Mesenteric fat pad (tissue), 1 donor: ENCODE data around the gene APCS. TPM values are rescaled to one million over a fixed set of nuclear protein-coding genes. Genes with fewer than 3 reads are reported as not detected.

ENCODE experiments used
- DNase-seq: peaks from one replicate; pipeline ENCODE4 v3.0.0-alpha.2; 2020; ENCODE audit warnings: low spot score
- long read RNA-seq: library from polyadenylated mRNA; unstranded; transcript quantifications from one replicate; pipeline ENCODE4 v2.0.0, GENCODE V29; 2020
- total RNA-seq: library from RNA; stranded (reverse); fragmentation: NEBNext Ultra II Directional; extraction: Animal tissue kit (Norgen Biotek cat#: 25700); gene quantifications from one replicate; pipeline ENCODE4 v1.2.1, GENCODE V29; 2021
- donor health status: DM: yes; HTN: yes; CAD: no.

Gene APCS, protein sequence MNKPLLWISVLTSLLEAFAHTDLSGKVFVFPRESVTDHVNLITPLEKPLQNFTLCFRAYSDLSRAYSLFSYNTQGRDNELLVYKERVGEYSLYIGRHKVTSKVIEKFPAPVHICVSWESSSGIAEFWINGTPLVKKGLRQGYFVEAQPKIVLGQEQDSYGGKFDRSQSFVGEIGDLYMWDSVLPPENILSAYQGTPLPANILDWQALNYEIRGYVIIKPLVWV
- not detected for total RNA-seq
- long read RNA-seq = 0 reads

DNA sequence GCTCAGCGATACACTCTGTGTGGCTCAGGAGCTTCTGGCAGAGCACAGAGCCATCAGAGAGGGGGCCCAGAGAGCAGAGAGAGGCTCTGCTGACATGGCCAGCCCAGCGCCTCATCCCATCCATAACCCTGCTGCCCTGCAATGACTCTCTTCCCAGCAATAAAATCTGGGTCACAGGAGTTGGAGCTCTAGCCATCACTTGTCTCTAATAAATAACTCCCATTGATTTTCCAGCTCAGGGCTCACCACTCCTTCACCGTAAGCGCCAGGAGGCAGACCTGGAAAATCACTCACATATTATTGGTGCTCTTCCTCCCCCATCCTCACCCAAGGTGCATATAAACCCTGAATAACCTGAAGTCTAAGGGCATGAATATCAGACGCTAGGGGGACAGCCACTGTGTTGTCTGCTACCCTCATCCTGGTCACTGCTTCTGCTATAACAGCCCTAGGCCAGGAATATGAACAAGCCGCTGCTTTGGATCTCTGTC lies at the start of gene APCS:
Gene APCS, plus strand, starts transcription at position 366 of the 491 bp plus-strand sequence. Its CDS starts 96 bp downstream, at position 462.
- DNase-seq = no peak

DNA sequence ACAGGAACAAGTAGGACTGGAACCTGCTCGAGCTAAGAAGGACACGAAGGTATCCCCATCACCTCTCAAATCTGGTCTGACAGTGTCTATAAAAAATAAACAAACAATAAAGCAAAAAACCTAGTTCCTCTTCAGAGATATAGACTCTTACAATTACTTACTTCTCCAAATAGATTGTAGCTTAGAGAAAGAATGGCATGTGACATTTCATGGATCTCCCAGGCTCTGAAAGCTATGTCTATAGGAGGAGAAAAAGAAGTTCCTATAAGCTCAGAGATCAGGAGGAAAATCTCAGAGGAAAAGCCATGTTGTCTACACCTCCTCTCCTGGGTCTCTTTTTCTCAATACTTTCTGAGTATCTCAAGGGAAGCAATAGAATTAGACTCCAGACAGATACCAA lies 39.5 kb upstream of the APCS start:
- no peak for DNase-seq

DNA sequence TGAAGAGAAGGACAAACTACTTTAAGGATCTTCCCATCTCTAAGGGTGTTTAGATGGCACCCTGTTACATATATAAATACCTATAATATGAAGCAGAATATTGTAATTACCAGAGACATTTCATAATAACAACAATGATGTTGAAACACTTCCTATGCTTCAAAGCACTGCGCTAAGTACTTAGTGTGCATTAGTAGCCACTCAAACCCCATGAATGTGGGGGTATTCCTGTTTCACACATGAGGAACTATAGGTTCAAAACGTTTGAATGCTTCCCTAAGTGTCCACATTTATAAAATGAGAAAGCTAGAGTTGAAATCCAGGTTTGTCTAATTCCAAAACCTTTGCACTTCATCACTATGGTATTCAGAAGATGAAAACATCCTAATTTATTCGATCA lies 33.4 kb upstream of the APCS start:
- no peak for DNase-seq

DNA sequence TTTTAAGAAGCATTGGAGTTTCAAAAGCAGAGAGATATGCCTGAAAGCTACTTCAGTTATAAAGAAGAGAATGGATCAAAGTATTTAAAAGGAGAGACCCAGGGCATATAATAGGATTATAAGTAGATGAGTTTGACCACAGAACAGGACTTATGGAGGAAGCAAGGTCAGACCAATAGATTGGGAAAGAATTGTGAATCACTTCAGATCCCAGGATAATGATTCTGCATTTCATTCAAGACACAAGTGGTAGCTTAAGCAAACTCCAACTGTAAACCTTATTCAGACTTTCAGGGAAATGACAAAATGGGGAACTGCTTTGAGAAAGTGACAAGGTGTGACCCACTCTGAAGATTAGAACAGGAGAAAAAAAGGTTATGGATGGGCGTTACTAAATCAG lies 32.9 kb upstream of the APCS start:
- DNase-seq = no peak

DNA sequence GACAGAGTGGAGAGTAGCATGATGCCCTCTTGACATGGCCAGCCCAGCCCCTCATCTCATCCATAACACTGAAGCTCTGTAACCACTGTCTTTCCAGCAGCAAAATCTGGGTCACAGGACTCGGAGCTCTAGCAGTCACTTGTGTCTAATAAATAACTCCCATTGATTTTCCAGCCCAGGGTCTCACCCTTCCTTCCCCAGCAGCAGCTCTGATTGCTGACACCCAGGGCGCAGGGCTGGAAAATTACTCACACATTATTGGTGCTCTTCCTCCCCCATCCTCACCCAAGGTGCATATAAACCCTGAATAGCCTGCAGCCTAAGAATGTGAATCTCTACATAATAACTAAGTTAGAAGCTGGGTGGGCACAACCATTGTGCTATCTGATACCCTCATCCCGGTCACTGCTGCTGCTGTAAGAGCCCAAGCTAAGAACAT lies 30.7 kb upstream of the APCS start:
- no peak for DNase-seq

DNA sequence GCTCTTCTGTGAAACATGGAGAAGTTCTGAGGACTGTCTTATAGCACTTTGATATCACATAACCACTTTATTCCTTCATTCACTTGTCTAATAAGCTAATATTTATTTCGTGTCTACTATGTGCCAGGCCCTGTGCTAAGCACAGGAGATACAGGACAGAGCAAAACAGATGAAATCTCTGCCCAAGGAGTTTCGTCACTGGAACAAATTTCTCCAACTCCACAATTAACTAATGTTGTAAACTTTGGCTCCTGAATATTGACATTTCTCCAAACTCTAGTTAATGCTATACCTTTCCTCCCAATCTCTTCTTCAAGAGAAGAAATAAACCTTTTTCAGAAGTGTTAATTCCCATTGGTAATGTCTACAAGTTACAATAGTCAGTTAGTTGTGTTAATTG lies 27.0 kb upstream of the APCS start:
- no peak for DNase-seq

DNA sequence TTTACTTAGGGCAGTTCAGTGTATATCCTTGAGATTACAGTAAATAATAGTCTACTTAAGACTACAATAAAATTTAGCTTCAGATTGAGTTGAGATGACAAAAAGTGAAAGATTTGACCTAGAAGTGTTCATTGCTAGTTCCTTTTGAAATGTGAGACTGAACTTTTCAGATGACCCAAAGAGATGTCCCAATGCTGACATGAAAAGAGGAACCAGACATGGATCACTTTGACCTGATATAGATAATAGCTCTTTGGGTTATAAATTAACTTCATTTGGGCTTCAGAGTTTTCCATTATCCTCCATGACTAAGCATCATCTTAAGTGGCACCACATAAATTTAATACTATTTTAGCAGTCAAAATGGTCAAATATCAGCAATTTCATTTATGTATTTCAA lies 26.1 kb upstream of the APCS start:
- no peak for DNase-seq

DNA sequence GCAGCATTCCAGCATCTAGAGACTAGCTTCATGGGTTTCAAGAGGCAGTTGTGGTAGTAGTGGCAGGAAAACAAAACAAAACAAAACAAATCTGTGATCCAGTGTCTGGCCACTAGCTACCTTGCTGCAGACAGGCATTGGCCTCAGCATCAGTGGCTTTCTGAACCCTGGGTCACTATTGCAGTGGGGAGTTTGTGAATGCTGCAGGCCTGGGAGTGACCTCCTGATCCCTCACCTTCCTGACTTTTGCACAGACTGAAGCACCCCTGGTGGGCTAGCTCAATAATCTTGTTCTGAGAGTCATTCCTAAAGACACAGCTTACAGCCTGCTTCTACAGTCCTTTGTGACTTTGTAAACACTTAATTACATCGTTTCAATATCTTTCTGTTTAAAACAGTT lies 24.9 kb upstream of the APCS start:
- no peak for DNase-seq

DNA sequence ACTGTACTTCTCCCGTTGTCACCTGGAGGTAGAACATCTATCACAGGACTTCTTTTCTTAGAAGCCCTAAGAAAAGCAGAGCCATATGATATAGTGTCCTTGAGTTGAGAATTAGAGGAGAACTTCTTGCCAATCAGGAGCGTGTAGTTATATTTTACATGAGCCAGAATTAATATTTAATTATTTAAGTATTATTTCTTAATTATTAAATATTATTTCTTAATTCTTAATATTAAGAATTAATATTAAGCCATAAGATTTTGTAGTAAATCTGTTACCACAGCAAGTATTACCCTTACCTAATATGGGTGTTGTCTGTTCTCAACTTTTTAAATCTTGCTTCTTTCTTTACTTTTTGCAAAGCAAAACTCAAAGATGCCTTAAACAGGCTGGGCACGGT lies 10.2 kb upstream of the APCS start:
- no peak for DNase-seq

DNA sequence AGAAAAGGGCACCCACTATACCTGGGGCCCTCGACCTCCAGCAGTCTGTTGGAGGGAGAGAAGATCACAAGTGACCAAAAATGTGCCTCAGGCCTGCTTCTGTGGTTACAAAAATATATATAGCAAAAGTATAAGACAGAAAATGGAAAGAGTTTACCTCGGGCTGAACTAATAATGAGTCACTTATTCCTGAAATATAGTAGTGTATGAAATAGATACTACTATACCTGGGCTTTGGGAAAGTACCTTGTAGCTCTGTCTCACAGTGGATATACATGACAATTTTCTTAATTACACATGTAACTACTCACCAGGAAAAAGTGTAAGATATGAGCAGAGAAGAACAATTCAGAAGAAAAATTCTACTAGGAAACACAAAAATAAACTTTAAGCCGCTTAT lies 7.3 kb upstream of the APCS start:
- DNase-seq = no peak

DNA sequence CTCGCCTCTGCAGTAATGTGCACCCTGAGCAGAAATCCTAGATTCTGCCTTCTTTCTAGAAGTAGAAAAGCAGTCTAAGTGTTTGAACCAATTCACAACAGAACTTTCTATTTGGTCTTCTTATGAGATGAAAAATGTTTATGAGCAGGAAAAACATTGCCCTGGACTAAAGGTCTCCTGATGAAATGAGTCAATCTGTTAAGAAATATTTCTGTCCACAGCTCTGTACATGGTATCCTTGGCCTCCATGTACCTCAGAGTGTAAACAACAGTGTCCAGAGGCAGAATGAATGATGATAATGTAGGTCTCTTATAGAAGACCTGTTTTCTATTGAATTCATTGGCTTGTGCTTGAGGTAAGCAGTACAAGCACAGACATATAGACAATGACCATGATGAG lies 6.2 kb upstream of the APCS start:
- DNase-seq = no peak

DNA sequence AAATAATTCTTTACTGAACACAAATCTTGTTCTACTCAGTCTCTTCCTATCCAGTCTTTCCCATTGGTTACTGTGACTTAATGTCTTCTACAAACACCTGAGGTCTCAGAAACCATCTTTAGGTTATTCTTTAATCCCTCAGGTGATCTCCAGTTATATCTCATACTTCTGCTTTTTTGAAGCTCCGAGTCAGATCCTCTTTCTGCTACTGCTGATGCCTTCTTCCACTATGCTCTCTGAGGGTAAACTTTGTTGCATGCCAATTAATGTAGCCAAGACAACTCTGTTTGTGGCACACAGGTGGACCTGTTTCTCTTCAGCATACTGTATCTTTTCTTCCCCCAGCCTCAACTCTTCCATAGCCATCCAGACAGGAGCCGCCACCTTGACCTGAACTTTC lies 3.1 kb upstream of the APCS start:
- DNase-seq = no peak

DNA sequence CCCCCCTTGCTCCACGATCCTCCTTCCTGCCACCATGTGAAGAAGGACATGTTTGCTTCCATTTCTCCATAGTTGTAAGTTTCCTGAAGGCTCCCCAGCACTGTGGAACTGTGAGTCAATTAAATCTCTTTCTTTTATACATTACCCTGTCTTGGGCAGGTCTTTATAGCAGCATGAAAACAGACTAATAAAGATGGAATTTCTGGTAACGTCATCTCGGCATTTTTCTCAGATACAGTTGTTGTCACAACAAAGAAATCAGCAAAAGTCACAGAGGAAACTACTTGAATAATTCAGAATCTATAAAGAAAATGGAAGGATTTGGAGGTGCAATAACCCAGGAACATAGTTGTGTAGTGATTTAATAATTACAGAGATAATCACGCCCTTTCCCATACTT lies 4.4 kb downstream of the APCS start:
- DNase-seq = no peak

DNA sequence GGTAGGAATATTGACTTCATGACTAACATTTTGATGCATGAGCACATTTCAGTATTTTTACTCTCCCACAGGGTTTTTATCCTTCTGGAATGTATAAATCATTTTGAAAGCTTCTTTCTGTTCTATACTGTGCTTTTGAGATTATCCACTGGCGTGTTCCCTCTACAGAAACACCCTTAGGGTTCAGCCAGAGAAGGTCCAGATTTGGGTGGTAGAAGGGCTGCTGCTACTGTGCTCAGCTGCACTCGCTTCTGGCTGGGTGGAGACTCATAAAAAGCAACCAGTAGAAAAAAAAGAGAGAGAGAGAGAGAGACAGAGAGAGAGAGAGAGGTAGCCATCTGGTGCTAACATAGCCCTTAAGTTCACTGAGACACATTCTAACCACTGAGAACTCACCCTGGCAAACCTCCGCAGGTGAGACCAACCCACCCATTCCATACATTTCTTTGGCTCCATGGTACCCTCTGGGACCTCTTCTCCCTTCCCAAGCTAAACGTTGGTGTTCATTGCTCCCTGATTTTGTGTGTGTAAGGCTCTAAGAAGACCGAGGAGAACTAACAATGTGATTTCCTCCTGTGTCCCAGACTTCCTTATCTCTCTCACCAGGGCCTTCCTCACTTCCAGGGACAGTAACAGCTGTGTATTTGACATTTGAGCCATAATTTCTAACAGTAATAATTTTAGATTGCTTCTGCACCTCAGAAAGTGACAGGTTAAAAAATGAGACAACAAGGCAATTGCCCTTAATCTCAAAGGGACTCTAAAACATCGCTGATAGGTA lies 7.2 kb downstream of the APCS start:
- no peak for DNase-seq

DNA sequence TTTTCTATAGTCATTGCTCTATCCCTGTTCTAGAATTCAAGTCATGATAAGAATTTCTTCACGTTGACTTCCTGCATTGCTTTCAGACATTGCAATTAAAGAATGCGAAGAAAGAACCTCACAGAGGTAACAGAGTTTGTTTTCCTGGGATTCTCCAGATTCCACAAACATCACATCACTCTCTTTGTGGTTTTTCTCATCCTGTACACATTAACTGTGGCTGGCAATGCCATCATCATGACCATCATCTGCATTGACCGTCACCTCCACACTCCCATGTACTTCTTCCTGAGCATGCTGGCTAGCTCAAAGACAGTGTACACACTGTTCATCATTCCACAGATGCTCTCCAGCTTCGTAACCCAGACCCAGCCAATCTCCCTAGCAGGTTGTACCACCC lies 10.6 kb downstream of the APCS start:
- DNase-seq = no peak

DNA sequence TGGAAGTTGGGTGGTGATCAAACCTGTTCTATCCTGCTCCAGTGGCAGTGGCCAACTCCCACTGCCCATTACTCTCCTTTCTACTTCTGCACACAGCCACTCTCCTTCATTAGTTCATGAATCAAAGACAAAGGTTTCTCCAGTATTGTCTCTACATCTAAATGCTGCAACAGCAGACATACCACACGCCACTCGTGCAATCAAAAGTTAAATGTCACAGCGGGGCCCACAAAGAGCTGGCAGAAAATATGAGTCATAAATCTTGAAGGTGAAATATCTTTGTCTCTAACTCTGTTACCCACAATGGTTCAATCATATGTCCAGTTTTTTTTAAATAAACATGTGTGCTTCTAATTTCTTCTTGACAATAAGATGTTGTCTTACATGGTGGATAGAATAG lies 13.3 kb downstream of the APCS start:
- DNase-seq = no peak

DNA sequence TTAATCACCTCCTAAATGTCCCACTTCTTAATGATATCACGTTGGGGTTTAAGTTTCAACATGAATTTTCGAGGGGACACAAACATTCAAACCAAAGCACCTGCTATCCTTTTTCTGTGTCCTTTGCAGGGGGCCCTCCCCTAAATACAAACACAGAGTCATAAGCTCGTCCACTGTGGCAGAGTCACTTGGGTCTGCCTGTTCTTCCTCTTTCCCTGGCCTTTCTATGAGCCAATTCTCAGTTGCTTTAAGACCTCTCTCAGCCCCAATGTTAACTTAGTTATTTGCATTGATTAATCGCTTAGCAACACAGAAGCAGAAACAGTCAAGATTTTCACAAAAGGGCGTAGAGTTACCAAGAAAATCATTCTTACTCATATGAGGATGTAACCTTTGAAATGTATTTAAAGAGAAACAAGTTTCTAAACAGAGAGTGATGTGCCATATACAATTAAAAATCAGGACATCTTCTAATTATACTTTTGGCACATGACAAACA lies 14.9 kb downstream of the APCS start:
- no peak for DNase-seq

DNA sequence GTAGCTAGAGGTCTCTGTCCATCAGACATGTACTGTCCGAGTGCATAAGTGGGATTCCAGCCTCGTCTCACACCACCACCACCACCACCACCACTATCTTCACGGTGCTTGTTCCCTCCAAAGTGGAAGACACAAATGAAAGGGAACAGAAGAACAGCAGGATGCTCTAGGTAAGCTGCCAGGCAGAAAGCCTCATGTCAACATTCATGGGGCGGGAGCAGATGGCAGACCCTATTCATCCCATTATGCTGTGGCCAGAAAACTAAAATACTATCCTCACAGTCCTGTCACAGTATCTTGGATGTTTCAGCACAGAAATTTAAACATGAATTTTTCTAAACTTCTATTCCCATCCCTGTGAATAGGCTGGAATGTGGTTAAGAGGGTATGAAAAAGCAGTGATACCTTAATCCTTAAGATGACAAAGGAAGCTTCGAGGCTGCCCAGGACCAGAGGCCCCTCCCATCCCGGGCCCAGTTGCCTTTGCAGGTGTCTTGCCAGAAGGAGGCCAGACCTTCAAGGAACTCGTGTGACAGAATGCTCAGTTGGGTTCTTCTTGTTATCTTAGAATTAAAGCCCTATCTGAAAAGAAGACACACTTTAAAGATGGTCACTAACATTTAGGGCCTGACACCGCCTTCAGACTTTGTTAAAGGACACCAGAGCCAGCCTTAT lies 24.7 kb downstream of the APCS start:
- DNase-seq = no peak

DNA sequence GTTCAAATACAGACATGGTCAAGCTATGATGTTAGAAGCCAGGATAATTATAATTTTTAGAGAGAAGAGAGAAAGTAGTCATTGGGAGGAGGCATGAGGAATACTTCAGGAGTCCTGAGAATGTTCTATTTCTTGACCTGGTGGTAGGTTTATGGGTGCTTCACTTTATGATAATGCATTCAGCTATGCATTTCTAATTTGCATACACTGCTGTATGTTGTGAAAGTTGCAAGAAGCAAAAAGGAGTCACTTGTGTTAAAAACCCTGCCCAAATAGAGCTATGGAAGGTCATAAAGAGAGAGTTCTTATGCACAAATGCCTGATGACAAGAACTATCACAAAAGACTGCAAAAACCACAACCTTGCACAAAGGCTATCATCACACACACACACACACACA lies 45.3 kb downstream of the APCS start:
- no peak for DNase-seq
